ENCODE results near the gene SS18L1. TPM values are rescaled to one million over a fixed set of nuclear protein-coding genes. Genes with fewer than 3 reads are reported as not detected.

SS18L1 gene
- total and polyA plus RNA-seq, 10 of the 15 experiments (the other 5 are each of a cell fraction or from before 2014, with no cell fraction given) = 1.8 to 20.0 (median 6.6) TPM

DNA sequence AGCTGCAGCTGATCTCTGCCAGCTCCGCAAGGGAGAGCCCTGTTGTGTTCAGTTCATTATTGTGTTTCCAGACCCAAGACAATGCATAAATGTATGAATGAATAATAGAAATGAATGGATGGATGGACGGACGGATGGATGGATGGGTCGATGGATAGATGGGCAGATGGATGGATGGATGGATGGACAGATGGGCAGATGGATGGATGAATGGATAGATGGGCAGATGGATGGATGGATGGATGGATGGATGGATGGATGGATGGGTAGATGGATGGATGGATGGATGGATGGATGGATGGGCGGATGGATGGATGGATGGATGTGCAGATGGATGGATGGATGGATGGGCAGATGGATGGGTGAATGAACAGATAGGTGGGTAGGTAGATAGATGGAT is 38.0 kb upstream of the SS18L1 start:
- RAD21 ChIA-PET (ENCODE audit: unreplicated experiment) = no interaction called here

More for the DNA sequence above, 38.0 kb upstream of the SS18L1 start:
- WGBS (ENCODE audit: insufficient coverage, insufficient replicate concordance, low lambda C conversion rate, missing lambda C conversion rate) = 45% methylated on average over 5 of the region's 5 CpGs
- TF ChIP-seq NFIC (IDR thresholded peaks at IDR 0.05; ENCODE audit: low read depth, low read length) (no peak), MYB (IDR thresholded peaks at IDR 0.05; ENCODE audit: borderline replicate concordance, low read depth, low read length) (no peak), IKZF1 (conservative IDR thresholded peaks at IDR 0.05) (no peak), ZBED1 (IDR thresholded peaks at IDR 0.05; ENCODE audit: borderline replicate concordance) (no peak), MYC (IDR thresholded peaks at IDR 0.05; ENCODE audit: insufficient read depth, insufficient read length, insufficient replicate concordance, low read length, severe bottlenecking) (no peak), WRNIP1 (IDR thresholded peaks at IDR 0.05; ENCODE audit: borderline replicate concordance, low read depth, low read length) (no peak), MTA2 (IDR thresholded peaks at IDR 0.05; ENCODE audit: low read depth) (no peak), ATF3 (IDR thresholded peaks at IDR 0.05; ENCODE audit: borderline replicate concordance, extremely low read depth, low read depth, low read length) (no peak), BMI1 (IDR thresholded peaks at IDR 0.05; ENCODE audit: borderline replicate concordance) (no peak), EED (IDR thresholded peaks at IDR 0.05; ENCODE audit: low read depth) (no peak), PRDM15 (CRISPR knock-in tag; IDR thresholded peaks at IDR 0.05) (no peak), BRCA1 (IDR thresholded peaks at IDR 0.05; ENCODE audit: low read depth, low read length) (no peak)
- TF ChIP-seq, protein P1, sequence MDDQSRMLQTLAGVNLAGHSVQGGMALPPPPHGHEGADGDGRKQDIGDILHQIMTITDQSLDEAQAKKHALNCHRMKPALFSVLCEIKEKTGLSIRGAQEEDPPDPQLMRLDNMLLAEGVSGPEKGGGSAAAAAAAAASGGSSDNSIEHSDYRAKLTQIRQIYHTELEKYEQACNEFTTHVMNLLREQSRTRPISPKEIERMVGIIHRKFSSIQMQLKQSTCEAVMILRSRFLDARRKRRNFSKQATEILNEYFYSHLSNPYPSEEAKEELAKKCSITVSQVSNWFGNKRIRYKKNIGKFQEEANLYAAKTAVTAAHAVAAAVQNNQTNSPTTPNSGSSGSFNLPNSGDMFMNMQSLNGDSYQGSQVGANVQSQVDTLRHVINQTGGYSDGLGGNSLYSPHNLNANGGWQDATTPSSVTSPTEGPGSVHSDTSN (IDR thresholded peaks at IDR 0.05; ENCODE audit: insufficient replicate concordance, low read depth, low read length) = no peak
- Histone ChIP-seq H3K4me2 (ENCODE audit: control insufficient read depth, insufficient read depth) (no peak overlapping the region), H2AFZ (ENCODE audit: control insufficient read depth, low read depth, low read length) (no peak overlapping the region), H3K4me3 (no peak overlapping the region), H3K9me3 (replicated peaks; ENCODE audit: control insufficient read depth, insufficient read depth, low read length) (peaks cover 12% of the 10 kb centered on the region; the same call in 1 of the 3 replicates), H3K27me3 (replicated peaks in 1 of 2; ENCODE audit: control insufficient read depth in 2 of 2, insufficient read depth in 2 of 2, low read length in 1 of 2) (no peaks in the 10 kb centered on the region), H3K36me3 (ENCODE audit: control insufficient read depth in 2 of 2, insufficient read depth in 2 of 2, low read length in 1 of 2) (no peaks in the 10 kb centered on the region), H3K79me2 (ENCODE audit: control insufficient read depth, insufficient read depth, low read length) (no peaks in the 10 kb centered on the region), H3K9ac (ENCODE audit: control insufficient read depth, insufficient read depth, low read length) (no peak overlapping the region), H3K27ac (ENCODE audit: control insufficient read depth, insufficient read depth) (no peak overlapping the region), H3K4me1 (ENCODE audit: control insufficient read depth, insufficient read depth, low read length) (no peaks in the 10 kb centered on the region), H4K20me1 (ENCODE audit: control insufficient read depth, insufficient read depth) (no peaks in the 10 kb centered on the region)
- in situ Hi-C loops (cut with MboI) = no loop called here
- ChIA-PET SMC1A (ENCODE audit: uncharacterized antibody, unreplicated experiment) (no interaction called here), POLR2A (no interaction called here), CTCF (no interaction called here)
- FAIRE-seq = no peak
- intact Hi-C loops (cut with micrococcal nuclease; ENCODE audit: unreplicated experiment) = no loop called here
- no TSS peak for BruUV-seq (replicated peaks)
- no peak for DNase-seq (ENCODE audit: low read depth, low spot score)
- ATAC-seq = no peak
